MM.1S (cell line): ENCODE measurements around the gene DACT2.

Source experiments
- DNase-seq: peaks from one replicate; pipeline ENCODE4 v3.0.0-alpha.2; 2015
- H2AFZ ChIP-seq: fragments of 300-600 bp; sonication (generic); 2 replicates; pipeline ENCODE4 v1.6.0; 2016; ENCODE audit warnings: antibody characterized with exemption, low read length
- H3F3A ChIP-seq: fragments of 300-600 bp; sonication (generic); 2 replicates; pipeline ENCODE4 v1.6.1; 2016; ENCODE audit warnings: mild to moderate bottlenecking, antibody characterized with exemption, low read length, moderate library complexity, mixed read lengths; ENCODE audit not compliant: insufficient read depth
- H3K27ac ChIP-seq: fragments of 300-600 bp; sonication (generic); 2 replicates; pipeline ENCODE4 v1.5.1; 2016; ENCODE audit warnings: mild to moderate bottlenecking, low read length
- H3K27me3 ChIP-seq: fragments of 300-600 bp; sonication (generic); replicated peaks from 2 replicates; pipeline ENCODE4 v1.6.0; 2016; ENCODE audit warnings: low read length; ENCODE audit not compliant: insufficient read depth
- H3K36me3 ChIP-seq: fragments of 300-600 bp; sonication (generic); replicated peaks from 2 replicates; pipeline ENCODE4 v1.6.1; 2016; ENCODE audit warnings: mild to moderate bottlenecking, low read length, mixed read lengths; ENCODE audit not compliant: insufficient read depth
- H3K4me1 ChIP-seq: fragments of 300-600 bp; sonication (generic); 2 replicates; pipeline ENCODE4 v1.6.1; 2016; ENCODE audit warnings: low read length, mixed read lengths
- H3K4me2 ChIP-seq: fragments of 300-600 bp; sonication (generic); 2 replicates; pipeline ENCODE4 v1.6.0; 2016; ENCODE audit warnings: low read depth, low read length
- H3K4me3 ChIP-seq: fragments of 300-600 bp; sonication (generic); 2 replicates; pipeline ENCODE4 v1.5.1; 2016; ENCODE audit warnings: low read length, mixed read lengths
- H3K79me2 ChIP-seq: fragments of 300-600 bp; sonication (generic); 2 replicates; pipeline ENCODE4 v1.6.1; 2016; ENCODE audit warnings: mixed run types, low read length, mixed read lengths
- H3K9ac ChIP-seq: fragments of 300-600 bp; sonication (generic); 2 replicates; pipeline ENCODE4 v1.6.1; 2016; ENCODE audit warnings: low read length, mixed read lengths
- H3K9me2 ChIP-seq: fragments of 300-600 bp; sonication (generic); replicated peaks from 2 replicates; pipeline ENCODE4 v1.6.1; 2016; ENCODE audit warnings: mild to moderate bottlenecking, low read length, mixed read lengths; ENCODE audit not compliant: insufficient read depth
- H3K9me3 ChIP-seq: fragments of 300-600 bp; sonication (generic); replicated peaks from 2 replicates; pipeline ENCODE4 v1.6.1; 2016; ENCODE audit warnings: mild to moderate bottlenecking, low read length, mixed read lengths; ENCODE audit not compliant: insufficient read depth
- H4K20me1 ChIP-seq: fragments of 300-600 bp; sonication (generic); 2 replicates; pipeline ENCODE4 v1.6.1; 2016; ENCODE audit warnings: mild to moderate bottlenecking, low read length, moderate library complexity, mixed read lengths; ENCODE audit not compliant: insufficient read depth
- EZH2 ChIP-seq: fragments of 300-600 bp; sonication (generic); optimal IDR thresholded peaks from 2 replicates; pipeline ENCODE3; 2017; ENCODE audit warnings: low read depth, mild to moderate bottlenecking, antibody characterized with exemption, low read length, mixed read lengths
- EZH2phosphoT487 ChIP-seq: fragments of 300-600 bp; sonication (generic); IDR thresholded peaks from 2 replicates; pipeline ENCODE4 v1.6.1; 2018; ENCODE audit warnings: antibody characterized with exemption, low read length
- TF ChIP-seq, protein P1 (sequence below): fragments of 300-600 bp; sonication (generic); IDR thresholded peaks from 2 replicates; pipeline ENCODE4 v1.5.1; 2016; ENCODE audit warnings: antibody characterized with exemption, low read length, mixed read lengths

DACT2 gene

DNA sequence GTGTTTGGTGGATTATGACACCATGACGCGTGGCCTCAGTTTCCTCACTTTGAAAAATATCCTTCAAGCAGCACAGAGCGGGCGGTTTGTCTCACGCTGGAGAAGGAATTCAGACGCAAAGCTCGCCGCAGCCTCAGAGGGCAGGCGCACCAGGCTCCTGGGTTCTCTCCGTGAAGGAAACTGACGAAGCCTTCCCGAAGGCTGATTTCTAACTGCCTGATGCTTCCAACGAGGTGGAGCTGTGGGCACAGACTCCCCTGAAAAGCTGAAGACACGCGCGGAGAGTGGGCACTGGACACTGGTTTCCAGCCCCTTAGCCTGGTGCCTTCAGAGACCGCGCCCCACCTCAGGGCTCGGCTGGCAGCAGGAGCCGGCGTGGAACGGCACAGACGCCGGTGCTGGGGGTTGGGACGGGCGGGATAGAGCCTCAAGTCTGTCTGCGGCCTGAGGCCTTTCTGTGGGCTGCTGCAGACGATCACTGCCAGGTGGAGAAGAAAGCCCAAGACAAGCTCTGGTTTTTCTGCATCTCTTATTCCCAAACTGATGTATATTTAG lies 56.1 kb downstream of the DACT2 start:
- Histone ChIP-seq H4K20me1 (no peaks in the 10 kb centered on the region), H3K79me2 (no peaks in the 10 kb centered on the region), H3F3A (no peaks in the 10 kb centered on the region), H3K27me3 (peaks cover 6% of the 10 kb centered on the region), H3K9me3 (no peaks in the 10 kb centered on the region), H3K9ac (no peak overlapping the region), H3K4me3 (no peak overlapping the region), H3K9me2 (no peaks in the 10 kb centered on the region), H3K4me2 (no peak overlapping the region), H3K27ac (no peak overlapping the region), H3K36me3 (no peaks in the 10 kb centered on the region), H2AFZ (no peak overlapping the region), H3K4me1 (no peaks in the 10 kb centered on the region)
- no peak for DNase-seq
- TF ChIP-seq, protein P1, sequence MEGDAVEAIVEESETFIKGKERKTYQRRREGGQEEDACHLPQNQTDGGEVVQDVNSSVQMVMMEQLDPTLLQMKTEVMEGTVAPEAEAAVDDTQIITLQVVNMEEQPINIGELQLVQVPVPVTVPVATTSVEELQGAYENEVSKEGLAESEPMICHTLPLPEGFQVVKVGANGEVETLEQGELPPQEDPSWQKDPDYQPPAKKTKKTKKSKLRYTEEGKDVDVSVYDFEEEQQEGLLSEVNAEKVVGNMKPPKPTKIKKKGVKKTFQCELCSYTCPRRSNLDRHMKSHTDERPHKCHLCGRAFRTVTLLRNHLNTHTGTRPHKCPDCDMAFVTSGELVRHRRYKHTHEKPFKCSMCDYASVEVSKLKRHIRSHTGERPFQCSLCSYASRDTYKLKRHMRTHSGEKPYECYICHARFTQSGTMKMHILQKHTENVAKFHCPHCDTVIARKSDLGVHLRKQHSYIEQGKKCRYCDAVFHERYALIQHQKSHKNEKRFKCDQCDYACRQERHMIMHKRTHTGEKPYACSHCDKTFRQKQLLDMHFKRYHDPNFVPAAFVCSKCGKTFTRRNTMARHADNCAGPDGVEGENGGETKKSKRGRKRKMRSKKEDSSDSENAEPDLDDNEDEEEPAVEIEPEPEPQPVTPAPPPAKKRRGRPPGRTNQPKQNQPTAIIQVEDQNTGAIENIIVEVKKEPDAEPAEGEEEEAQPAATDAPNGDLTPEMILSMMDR: no peak
- TF ChIP-seq EZH2: no peak
- TF ChIP-seq EZH2phosphoT487: no peak

DNA sequence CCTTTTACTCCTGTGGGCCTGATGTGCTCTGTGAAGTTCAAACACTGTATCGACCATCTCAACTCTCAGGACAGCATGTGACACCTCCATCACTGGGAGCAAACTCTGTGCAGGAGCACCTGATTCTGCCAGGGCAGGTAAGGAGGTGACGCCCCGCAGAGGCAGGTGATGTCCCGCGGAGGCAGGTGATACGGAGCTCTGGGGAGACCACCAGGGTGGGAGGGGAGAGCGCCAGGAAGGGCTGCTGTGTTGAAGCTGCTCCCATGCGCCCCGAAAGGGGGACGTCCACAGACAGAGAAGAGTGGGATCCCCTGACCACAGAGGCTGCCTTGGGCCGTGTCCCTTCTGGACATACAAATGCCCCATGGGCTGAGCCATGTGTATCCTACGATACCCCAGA lies 58.3 kb downstream of the DACT2 start:
- Histone ChIP-seq H3K9me3 (no peaks in the 10 kb centered on the region), H3K4me3 (no peak overlapping the region), H3K79me2 (no peaks in the 10 kb centered on the region), H3K27me3 (no peaks in the 10 kb centered on the region; the same call in 1 of the 2 replicates), H3K4me2 (0 out of 2 replicates have a peak overlapping the region, but pooled peaks have one; percentile 6), H3F3A (no peaks in the 10 kb centered on the region), H3K36me3 (no peaks in the 10 kb centered on the region), H3K4me1 (no peaks in the 10 kb centered on the region), H3K27ac (no peak overlapping the region), H2AFZ (no peak overlapping the region), H3K9ac (no peak overlapping the region), H4K20me1 (no peaks in the 10 kb centered on the region), H3K9me2 (no peaks in the 10 kb centered on the region)
- TF ChIP-seq, protein P1: no peak
- no peak for TF ChIP-seq EZH2phosphoT487
- TF ChIP-seq EZH2: no peak
- DNase-seq: no peak

DNA sequence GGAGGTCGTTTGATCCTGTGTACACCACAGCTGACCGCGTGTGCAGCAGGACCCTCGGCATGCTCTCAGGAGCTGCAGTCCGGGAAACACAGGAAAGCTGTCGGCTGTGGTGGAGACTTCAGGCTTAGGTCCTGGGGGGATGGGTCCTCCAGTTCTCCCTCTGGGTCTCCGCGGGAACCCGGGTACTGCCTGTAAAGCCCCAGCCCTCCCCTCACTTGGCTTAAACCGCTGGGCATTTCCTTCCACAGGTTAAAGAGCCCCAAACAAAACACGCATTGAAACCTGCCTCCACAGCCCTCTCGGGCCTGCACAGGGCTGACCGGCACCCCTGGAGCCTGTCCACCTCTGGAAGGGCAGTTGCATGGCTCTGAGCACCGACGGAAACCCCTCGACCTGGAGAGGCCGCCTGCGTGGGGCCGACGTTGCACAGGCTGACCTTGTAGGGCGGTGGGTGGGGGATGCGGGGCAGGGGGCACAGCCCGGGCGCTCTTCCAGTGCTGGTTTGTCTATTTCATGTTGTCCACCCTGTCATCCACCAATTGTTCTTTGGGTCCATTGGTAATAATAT lies 59.1 kb downstream of the DACT2 start:
- Histone ChIP-seq H3K9ac (no peak overlapping the region), H3K4me1 (no peaks in the 10 kb centered on the region), H3K79me2 (no peaks in the 10 kb centered on the region), H3K36me3 (no peaks in the 10 kb centered on the region), H3F3A (no peaks in the 10 kb centered on the region), H3K4me3 (no peak overlapping the region), H3K27ac (no peak overlapping the region), H2AFZ (no peak overlapping the region), H3K4me2 (no peak overlapping the region), H4K20me1 (no peaks in the 10 kb centered on the region), H3K9me3 (no peaks in the 10 kb centered on the region), H3K9me2 (no peaks in the 10 kb centered on the region), H3K27me3 (no peaks in the 10 kb centered on the region; the same call in 1 of the 2 replicates)
- no peak for DNase-seq
- TF ChIP-seq EZH2phosphoT487: no peak
- TF ChIP-seq, protein P1: no peak
- TF ChIP-seq EZH2: no peak
